NT2/D1 (cell line): Measurements from ENCODE around the gene EPS8L3.

ENCODE experiments used
- SUZ12 ChIP-seq: IDR thresholded peaks from 2 replicates; pipeline ENCODE4 v1.6.1; 2011; ENCODE audit not compliant: insufficient read length, insufficient read depth; ENCODE audit errors: extremely low read depth
- YY1 ChIP-seq: IDR thresholded peaks from 2 replicates; pipeline ENCODE4 v1.6.1; 2011; ENCODE audit not compliant: insufficient read length, insufficient read depth
- ZNF274 ChIP-seq: IDR thresholded peaks from 2 replicates; pipeline ENCODE4 v1.6.1; 2011; ENCODE audit warnings: mild to moderate bottlenecking, low read depth, low read length

GRCh38 chr1:109768335-109768650 is 4.6 kb upstream of the EPS8L3 start:
- TF ChIP-seq ZNF274: no peak
- TF ChIP-seq YY1: no peak
- no peak for TF ChIP-seq SUZ12
